Muscle layer of colon (tissue), 2 donors: ENCODE results near the gene MAP3K5.
"Not testable (repeated sequence)": the region's sequence is repeated elsewhere in the genome, so short reads cannot be mapped to it uniquely, and the experiment has no call there.

Experiments used
- H3K27ac ChIP-seq: one replicate; pipeline ENCODE4 v1.7.0; 2013; ENCODE audit warnings: low read depth, mild to moderate bottlenecking, low read length, moderate library complexity
- H3K27me3 ChIP-seq, 2 donors: one replicate each; pipeline ENCODE4 v1.7.0; 2013; ENCODE audit warnings: low read length in 2 of 2, mild to moderate bottlenecking in 2 of 2; ENCODE audit not compliant: insufficient read depth in 2 of 2, control insufficient read depth in 1 of 2
- H3K36me3 ChIP-seq: one replicate; pipeline ENCODE4 v1.7.0; 2013; ENCODE audit warnings: mild to moderate bottlenecking, low read length; ENCODE audit not compliant: insufficient read depth
- H3K4me1 ChIP-seq: one replicate; pipeline ENCODE4 v1.7.0; 2013; ENCODE audit warnings: mild to moderate bottlenecking, low read length; ENCODE audit not compliant: insufficient read depth
- H3K4me3 ChIP-seq, 2 donors: one replicate each; pipeline ENCODE4 v1.7.0; 2013; ENCODE audit warnings: low read length in 2 of 2, low read depth in 1 of 2, mild to moderate bottlenecking in 1 of 2, moderate library complexity in 1 of 2
- H3K9ac ChIP-seq: one replicate; pipeline ENCODE4 v1.7.0; 2013; ENCODE audit warnings: low read length
- H3K9me3 ChIP-seq: one replicate; pipeline ENCODE4 v1.7.0; 2013; ENCODE audit warnings: mild to moderate bottlenecking, low read length
- donor health status: abdominal sarcoma.
- donor health status: Adenocarcinoma of cecum.

The MAP3K5 gene

GRCh38 chr6:136790411-136791295 lies 1.6 kb downstream of the MAP3K5 start:
- peak overlapping the region; percentile 51 for H3K27ac ChIP-seq
- H3K36me3 ChIP-seq: no peaks in the 10 kb centered on the region
- no peaks in the 10 kb centered on the region for H3K9me3 ChIP-seq
- peaks cover 8% of the 10 kb centered on the region for H3K4me1 ChIP-seq
- peak overlapping the region; percentile 67 to 87 for H3K4me3 ChIP-seq
- peak overlapping the region; percentile 38 for H3K9ac ChIP-seq
- no peaks in the 10 kb centered on the region for H3K27me3 ChIP-seq

GRCh38 chr6:136789440-136789839 lies 2.8 kb downstream of the MAP3K5 start:
- not testable (repeated sequence) for H3K27ac ChIP-seq, H3K36me3 ChIP-seq, H3K27me3 ChIP-seq, H3K9ac ChIP-seq, H3K4me1 ChIP-seq, H3K9me3 ChIP-seq, H3K4me3 ChIP-seq

- H3K9ac ChIP-seq: no peak overlapping the region
- H3K36me3 ChIP-seq: no peaks in the 10 kb centered on the region
- H3K4me3 ChIP-seq: no peak overlapping the region
- no peaks in the 10 kb centered on the region for H3K9me3 ChIP-seq
- H3K27ac ChIP-seq: no peak overlapping the region
- peaks cover 7% of the 10 kb centered on the region for H3K4me1 ChIP-seq
- H3K27me3 ChIP-seq: no peaks in the 10 kb centered on the region
These were observed 4.0 kb downstream of the MAP3K5 start for GRCh38 chr6:136788069-136788902.

GRCh38 chr6:136787726-136788068 lies 4.6 kb downstream of the MAP3K5 start:
- H3K36me3 ChIP-seq: no peaks in the 10 kb centered on the region
- no peaks in the 10 kb centered on the region for H3K27me3 ChIP-seq
- H3K9ac ChIP-seq: no peak overlapping the region
- no peak overlapping the region for H3K27ac ChIP-seq
- H3K4me3 ChIP-seq: no peak overlapping the region
- H3K9me3 ChIP-seq: no peaks in the 10 kb centered on the region
- H3K4me1 ChIP-seq: peaks cover 4% of the 10 kb centered on the region

- no peak overlapping the region for H3K9ac ChIP-seq
- H3K9me3 ChIP-seq: no peaks in the 10 kb centered on the region
- H3K27me3 ChIP-seq: no peaks in the 10 kb centered on the region
- H3K4me1 ChIP-seq: peaks cover 4% of the 10 kb centered on the region
- H3K36me3 ChIP-seq: no peaks in the 10 kb centered on the region
- H3K4me3 ChIP-seq: no peak overlapping the region
- H3K27ac ChIP-seq: no peak overlapping the region
These were observed 5.6 kb downstream of the MAP3K5 start for GRCh38 chr6:136786658-136787057.

- Histone ChIP-seq H3K4me1 (peaks cover 4% of the 10 kb centered on the region), H3K9ac (no peak overlapping the region), H3K27ac (no peak overlapping the region)
These were observed 7.1 kb downstream of the MAP3K5 start for GRCh38 chr6:136784910-136785746.

GRCh38 chr6:136784271-136784664 lies 8.0 kb downstream of the MAP3K5 start:
- H3K9me3 ChIP-seq: no peaks in the 10 kb centered on the region
- peaks cover 4% of the 10 kb centered on the region for H3K4me1 ChIP-seq

More at GRCh38 chr6:136784910-136785746, 7.1 kb downstream of the MAP3K5 start:
- no peaks in the 10 kb centered on the region for H3K27me3 ChIP-seq
- no peaks in the 10 kb centered on the region for H3K36me3 ChIP-seq
- H3K4me3 ChIP-seq: no peak overlapping the region
- no peaks in the 10 kb centered on the region for H3K9me3 ChIP-seq

GRCh38 chr6:136783495-136784270 lies 8.6 kb downstream of the MAP3K5 start:
- Histone ChIP-seq H3K4me1 (peaks cover 4% of the 10 kb centered on the region), H3K27ac (no peak overlapping the region)

More at GRCh38 chr6:136784271-136784664, 8.0 kb downstream of the MAP3K5 start:
- H3K36me3 ChIP-seq: no peaks in the 10 kb centered on the region
- H3K27ac ChIP-seq: no peak overlapping the region
- no peaks in the 10 kb centered on the region for H3K27me3 ChIP-seq
- H3K4me3 ChIP-seq: no peak overlapping the region
- H3K9ac ChIP-seq: no peak overlapping the region

GRCh38 chr6:136783021-136783420 lies 9.3 kb downstream of the MAP3K5 start:
- Histone ChIP-seq H3K4me3 (no peak overlapping the region), H3K9me3 (no peaks in the 10 kb centered on the region), H3K27me3 (no peaks in the 10 kb centered on the region), H3K36me3 (no peaks in the 10 kb centered on the region), H3K27ac (no peak overlapping the region), H3K9ac (no peak overlapping the region), H3K4me1 (peaks cover 4% of the 10 kb centered on the region)

More at GRCh38 chr6:136783495-136784270, 8.6 kb downstream of the MAP3K5 start:
- no peak overlapping the region for H3K4me3 ChIP-seq
- no peaks in the 10 kb centered on the region for H3K36me3 ChIP-seq
- no peaks in the 10 kb centered on the region for H3K27me3 ChIP-seq
- H3K9me3 ChIP-seq: no peaks in the 10 kb centered on the region
- no peak overlapping the region for H3K9ac ChIP-seq

- Histone ChIP-seq H3K36me3 (no peaks in the 10 kb centered on the region), H3K9me3 (no peaks in the 10 kb centered on the region), H3K4me3 (no peak overlapping the region), H3K27ac (no peak overlapping the region), H3K9ac (no peak overlapping the region), H3K4me1 (peaks cover 2% of the 10 kb centered on the region), H3K27me3 (no peaks in the 10 kb centered on the region)
These were observed 10.1 kb downstream of the MAP3K5 start for GRCh38 chr6:136782021-136782770.
